GM12878 (cell line): ENCODE measurements around the gene TEX261. TPM values are rescaled to one million over a fixed set of nuclear protein-coding genes. Genes with fewer than 3 reads are reported as not detected.
A peak's percentile ranks its signal among the peaks of the same experiment; 100 is the strongest.

Source experiments
- BHLHE40 ChIP-seq, 2 experiments: fragments of 450-650 bp in 1 of 2; IDR thresholded peaks; 2 replicates each; pipeline ENCODE4 v1.6.1; 2011 to 2017; ENCODE audit warnings: low read depth in 2 of 2, borderline replicate concordance in 1 of 2, improper control_type of control experiment in 1 of 2, low read length in 1 of 2, mild to moderate bottlenecking in 1 of 2
- CHD2 ChIP-seq: IDR thresholded peaks from 2 replicates; pipeline ENCODE4 v1.6.1; 2011; ENCODE audit warnings: low read depth, low read length, improper control_type of control experiment, borderline replicate concordance
- CHD4 ChIP-seq: fragments of 200-600 bp; sonication (generic); IDR thresholded peaks from 2 replicates; pipeline ENCODE4 v1.6.1; 2016; ENCODE audit warnings: mild to moderate bottlenecking
- IKZF1 ChIP-seq: fragments of 450-650 bp; conservative IDR thresholded peaks from 2 replicates; pipeline ENCODE4 v1.6.1; 2017; ENCODE audit warnings: antibody characterized with exemption, mild to moderate bottlenecking
- MEF2A ChIP-seq: IDR thresholded peaks from 2 replicates; pipeline ENCODE4 v1.6.1; 2011; ENCODE audit warnings: low read depth, mild to moderate bottlenecking, low read length, moderate library complexity; ENCODE audit not compliant: insufficient read depth
- NBN ChIP-seq: fragments of 450-650 bp; IDR thresholded peaks from 2 replicates; pipeline ENCODE4 v1.6.1; 2016
- RUNX3 ChIP-seq: IDR thresholded peaks from 2 replicates; pipeline ENCODE4 v1.6.1; 2012; ENCODE audit warnings: low read length, inconsistent platforms
- SMAD5 ChIP-seq: IDR thresholded peaks from 2 replicates; pipeline ENCODE4 v1.6.1; 2016; ENCODE audit warnings: antibody characterized with exemption, low read depth
- SMARCA5 ChIP-seq: fragments of 450-650 bp; IDR thresholded peaks from 2 replicates; pipeline ENCODE4 v1.6.1; 2017; ENCODE audit warnings: mild to moderate bottlenecking
- SREBF2 ChIP-seq: IDR thresholded peaks from 2 replicates; pipeline ENCODE4 v1.6.1; 2012; ENCODE audit warnings: mild to moderate bottlenecking, low read length
- SRF ChIP-seq, 2 experiments: IDR thresholded peaks; 2 replicates each; pipeline ENCODE4 v1.6.1; 2011; ENCODE audit warnings: low read depth in 2 of 2, low read length in 2 of 2, mild to moderate bottlenecking in 1 of 2, moderate library complexity in 1 of 2
- ZNF274 ChIP-seq: IDR thresholded peaks from one replicate; pipeline ENCODE4 v1.8.0; 2011; ENCODE audit not compliant: insufficient read length, insufficient read depth
- polyA plus RNA-seq, 11 experiments: library from polyadenylated mRNA; depleted of rRNA in 4 of 11; unstranded in 6 of 11; stranded (reverse) in 5 of 11; fragments of >200 nt; fragmentation: Nextera tagmentation in 4 of 11; fragmentation: Illumina TruSeq in 1 of 11; extraction: Ambion mirVana in 4 of 11; extraction: Trizol in 1 of 11; gene quantifications; 1 replicate in 1 of 11; 2 replicates in 10 of 11; pipeline versions ENCODE4 v1.2.1 to v1.2.3, GENCODE V29; 2011 to 2016; ENCODE audit warnings: inconsistent platforms in 2 of 11, missing spikeins in 2 of 11, low read depth in 1 of 11
- total RNA-seq, 4 experiments: library from RNA; depleted of rRNA in 3 of 4; stranded (reverse); fragments of >200 nt in 3 of 4; fragmentation: Illumina TruSeq in 1 of 4; extraction: Trizol in 1 of 4; gene quantifications; 2 replicates each; pipeline versions ENCODE4 v1.2.1 to v1.2.3, GENCODE V29; 2013 to 2021
- TF ChIP-seq, protein P1 (sequence below): fragments of 450-650 bp; IDR thresholded peaks from 2 replicates; pipeline ENCODE4 v1.6.1; 2017; ENCODE audit warnings: mild to moderate bottlenecking, moderate library complexity
- TF ChIP-seq, protein P2 (sequence below), 3 experiments: IDR thresholded peaks in 2 of 3; conservative IDR thresholded peaks in 1 of 3; 2 replicates each; pipeline ENCODE4 v1.5.1; 2011; ENCODE audit warnings: low read depth in 3 of 3, low read length in 3 of 3, mild to moderate bottlenecking in 3 of 3, control low read depth in 2 of 3, moderate library complexity in 2 of 3, inconsistent platforms in 1 of 3, mixed read lengths in 1 of 3; ENCODE audit not compliant: control insufficient read depth in 2 of 3, insufficient read depth in 1 of 3; ENCODE audit errors: extremely low read depth in 1 of 3
- TF ChIP-seq, protein P3 (sequence below): fragments of 450-650 bp; formaldehyde crosslinking; IDR thresholded peaks from 2 replicates; pipeline ENCODE4 v1.5.0; 2022; ENCODE audit warnings: mild to moderate bottlenecking, missing genetic modification characterization
- TF ChIP-seq, protein P4 (sequence below): IDR thresholded peaks from 2 replicates; pipeline ENCODE4 v1.6.1; 2012; ENCODE audit warnings: low read length, inconsistent platforms
- TF ChIP-seq, protein P5 (sequence below): fragments of 450-650 bp; IDR thresholded peaks from 2 replicates; pipeline ENCODE4 v1.6.1; 2017; ENCODE audit warnings: borderline replicate concordance

Gene TEX261
- total and polyA plus RNA-seq, 10 of the 15 experiments (the other 5 are each of a cell fraction or from before 2014, with no cell fraction given) = 5.5 to 75.6 (median 40.3) TPM

DNA sequence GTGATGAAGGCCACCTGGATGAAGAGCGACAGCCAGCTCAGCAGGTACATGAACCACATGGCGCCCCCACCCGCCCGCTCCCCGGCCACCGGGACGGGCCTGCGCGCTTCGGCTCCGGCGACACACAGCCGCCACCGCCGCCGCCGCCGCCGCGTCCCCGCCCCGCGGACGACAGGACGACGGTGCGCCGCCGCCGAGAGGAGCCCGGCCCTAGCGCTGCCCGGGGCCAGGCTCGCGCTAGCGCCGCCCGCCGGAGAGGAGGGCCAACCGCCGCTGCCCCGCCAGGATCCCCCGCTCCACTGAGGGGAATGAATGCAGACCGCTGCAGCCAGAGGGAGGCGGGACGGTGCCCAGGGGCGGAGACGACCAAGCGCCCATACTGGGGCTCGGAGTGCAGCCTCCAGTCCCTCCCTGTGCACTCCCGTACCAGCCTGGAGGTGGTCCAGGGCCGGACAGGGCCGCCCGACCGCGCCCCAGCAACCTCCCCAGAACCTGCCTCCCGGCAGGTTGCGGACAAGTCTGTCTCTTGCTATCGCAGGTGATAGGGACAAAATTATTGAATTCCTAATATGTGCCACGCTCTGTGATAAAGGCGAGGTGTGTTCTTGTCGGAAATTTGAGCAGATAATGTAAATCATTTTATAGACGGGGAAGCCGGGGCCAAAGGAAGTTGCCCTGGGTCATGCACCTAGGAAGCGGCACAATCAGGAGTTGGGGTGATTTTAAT lies at the start of gene TEX261 (continued):
- TF ChIP-seq, protein P1, sequence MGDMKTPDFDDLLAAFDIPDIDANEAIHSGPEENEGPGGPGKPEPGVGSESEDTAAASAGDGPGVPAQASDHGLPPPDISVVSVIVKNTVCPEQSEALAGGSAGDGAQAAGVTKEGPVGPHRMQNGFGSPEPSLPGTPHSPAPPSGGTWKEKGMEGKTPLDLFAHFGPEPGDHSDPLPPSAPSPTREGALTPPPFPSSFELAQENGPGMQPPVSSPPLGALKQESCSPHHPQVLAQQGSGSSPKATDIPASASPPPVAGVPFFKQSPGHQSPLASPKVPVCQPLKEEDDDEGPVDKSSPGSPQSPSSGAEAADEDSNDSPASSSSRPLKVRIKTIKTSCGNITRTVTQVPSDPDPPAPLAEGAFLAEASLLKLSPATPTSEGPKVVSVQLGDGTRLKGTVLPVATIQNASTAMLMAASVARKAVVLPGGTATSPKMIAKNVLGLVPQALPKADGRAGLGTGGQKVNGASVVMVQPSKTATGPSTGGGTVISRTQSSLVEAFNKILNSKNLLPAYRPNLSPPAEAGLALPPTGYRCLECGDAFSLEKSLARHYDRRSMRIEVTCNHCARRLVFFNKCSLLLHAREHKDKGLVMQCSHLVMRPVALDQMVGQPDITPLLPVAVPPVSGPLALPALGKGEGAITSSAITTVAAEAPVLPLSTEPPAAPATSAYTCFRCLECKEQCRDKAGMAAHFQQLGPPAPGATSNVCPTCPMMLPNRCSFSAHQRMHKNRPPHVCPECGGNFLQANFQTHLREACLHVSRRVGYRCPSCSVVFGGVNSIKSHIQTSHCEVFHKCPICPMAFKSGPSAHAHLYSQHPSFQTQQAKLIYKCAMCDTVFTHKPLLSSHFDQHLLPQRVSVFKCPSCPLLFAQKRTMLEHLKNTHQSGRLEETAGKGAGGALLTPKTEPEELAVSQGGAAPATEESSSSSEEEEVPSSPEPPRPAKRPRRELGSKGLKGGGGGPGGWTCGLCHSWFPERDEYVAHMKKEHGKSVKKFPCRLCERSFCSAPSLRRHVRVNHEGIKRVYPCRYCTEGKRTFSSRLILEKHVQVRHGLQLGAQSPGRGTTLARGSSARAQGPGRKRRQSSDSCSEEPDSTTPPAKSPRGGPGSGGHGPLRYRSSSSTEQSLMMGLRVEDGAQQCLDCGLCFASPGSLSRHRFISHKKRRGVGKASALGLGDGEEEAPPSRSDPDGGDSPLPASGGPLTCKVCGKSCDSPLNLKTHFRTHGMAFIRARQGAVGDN = 0 out of 2 replicates have a peak, but pooled peaks have one; percentile 57
- TF ChIP-seq MEF2A (0 out of 2 replicates have a peak, but pooled peaks have one; percentile 17), SREBF2 (no peak), CHD2 (peak; percentile 53; the same call in 1 of the 2 replicates), BHLHE40 (IDR thresholded peaks at IDR 0.05; ENCODE audit: borderline replicate concordance in 1 of 2, low read depth in 2 of 2, low read length in 1 of 2) (peak in 1 of 2 experiments; percentile 75; a peak in 2 of 4 replicates), IKZF1 (peak; percentile 82), ZNF274 (no peak), SMARCA5 (peak; percentile 98), SMAD5 (no peak), SRF (IDR thresholded peaks at IDR 0.05; ENCODE audit: low read depth in 2 of 2, low read length in 2 of 2) (0 out of 4 replicates have a peak, but pooled peaks of 1 of the 2 experiments have one; percentile 35), CHD4 (no peak), RUNX3 (peak; percentile 48; the same call in 1 of the 2 replicates), NBN (0 out of 2 replicates have a peak, but pooled peaks have one; percentile 22)
- TF ChIP-seq, protein P2, sequence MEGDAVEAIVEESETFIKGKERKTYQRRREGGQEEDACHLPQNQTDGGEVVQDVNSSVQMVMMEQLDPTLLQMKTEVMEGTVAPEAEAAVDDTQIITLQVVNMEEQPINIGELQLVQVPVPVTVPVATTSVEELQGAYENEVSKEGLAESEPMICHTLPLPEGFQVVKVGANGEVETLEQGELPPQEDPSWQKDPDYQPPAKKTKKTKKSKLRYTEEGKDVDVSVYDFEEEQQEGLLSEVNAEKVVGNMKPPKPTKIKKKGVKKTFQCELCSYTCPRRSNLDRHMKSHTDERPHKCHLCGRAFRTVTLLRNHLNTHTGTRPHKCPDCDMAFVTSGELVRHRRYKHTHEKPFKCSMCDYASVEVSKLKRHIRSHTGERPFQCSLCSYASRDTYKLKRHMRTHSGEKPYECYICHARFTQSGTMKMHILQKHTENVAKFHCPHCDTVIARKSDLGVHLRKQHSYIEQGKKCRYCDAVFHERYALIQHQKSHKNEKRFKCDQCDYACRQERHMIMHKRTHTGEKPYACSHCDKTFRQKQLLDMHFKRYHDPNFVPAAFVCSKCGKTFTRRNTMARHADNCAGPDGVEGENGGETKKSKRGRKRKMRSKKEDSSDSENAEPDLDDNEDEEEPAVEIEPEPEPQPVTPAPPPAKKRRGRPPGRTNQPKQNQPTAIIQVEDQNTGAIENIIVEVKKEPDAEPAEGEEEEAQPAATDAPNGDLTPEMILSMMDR (IDR thresholded peaks at IDR 0.05 in 2 of 3, conservative IDR thresholded peaks at IDR 0.05 in 1 of 3; ENCODE audit: control insufficient read depth in 2 of 3, extremely low read depth in 1 of 3, insufficient read depth in 1 of 3, low read depth in 3 of 3, low read length in 3 of 3) = peak; percentile 73 to 90 (median 75); a peak in 5 of 6 replicates
- TF ChIP-seq, protein P3, sequence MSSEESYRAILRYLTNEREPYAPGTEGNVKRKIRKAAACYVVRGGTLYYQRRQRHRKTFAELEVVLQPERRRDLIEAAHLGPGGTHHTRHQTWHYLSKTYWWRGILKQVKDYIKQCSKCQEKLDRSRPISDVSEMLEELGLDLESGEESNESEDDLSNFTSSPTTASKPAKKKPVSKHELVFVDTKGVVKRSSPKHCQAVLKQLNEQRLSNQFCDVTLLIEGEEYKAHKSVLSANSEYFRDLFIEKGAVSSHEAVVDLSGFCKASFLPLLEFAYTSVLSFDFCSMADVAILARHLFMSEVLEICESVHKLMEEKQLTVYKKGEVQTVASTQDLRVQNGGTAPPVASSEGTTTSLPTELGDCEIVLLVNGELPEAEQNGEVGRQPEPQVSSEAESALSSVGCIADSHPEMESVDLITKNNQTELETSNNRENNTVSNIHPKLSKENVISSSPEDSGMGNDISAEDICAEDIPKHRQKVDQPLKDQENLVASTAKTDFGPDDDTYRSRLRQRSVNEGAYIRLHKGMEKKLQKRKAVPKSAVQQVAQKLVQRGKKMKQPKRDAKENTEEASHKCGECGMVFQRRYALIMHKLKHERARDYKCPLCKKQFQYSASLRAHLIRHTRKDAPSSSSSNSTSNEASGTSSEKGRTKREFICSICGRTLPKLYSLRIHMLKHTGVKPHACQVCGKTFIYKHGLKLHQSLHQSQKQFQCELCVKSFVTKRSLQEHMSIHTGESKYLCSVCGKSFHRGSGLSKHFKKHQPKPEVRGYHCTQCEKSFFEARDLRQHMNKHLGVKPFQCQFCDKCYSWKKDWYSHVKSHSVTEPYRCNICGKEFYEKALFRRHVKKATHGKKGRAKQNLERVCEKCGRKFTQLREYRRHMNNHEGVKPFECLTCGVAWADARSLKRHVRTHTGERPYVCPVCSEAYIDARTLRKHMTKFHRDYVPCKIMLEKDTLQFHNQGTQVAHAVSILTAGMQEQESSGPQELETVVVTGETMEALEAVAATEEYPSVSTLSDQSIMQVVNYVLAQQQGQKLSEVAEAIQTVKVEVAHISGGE (CRISPR knock-in tag) = no peak
- TF ChIP-seq, protein P4, sequence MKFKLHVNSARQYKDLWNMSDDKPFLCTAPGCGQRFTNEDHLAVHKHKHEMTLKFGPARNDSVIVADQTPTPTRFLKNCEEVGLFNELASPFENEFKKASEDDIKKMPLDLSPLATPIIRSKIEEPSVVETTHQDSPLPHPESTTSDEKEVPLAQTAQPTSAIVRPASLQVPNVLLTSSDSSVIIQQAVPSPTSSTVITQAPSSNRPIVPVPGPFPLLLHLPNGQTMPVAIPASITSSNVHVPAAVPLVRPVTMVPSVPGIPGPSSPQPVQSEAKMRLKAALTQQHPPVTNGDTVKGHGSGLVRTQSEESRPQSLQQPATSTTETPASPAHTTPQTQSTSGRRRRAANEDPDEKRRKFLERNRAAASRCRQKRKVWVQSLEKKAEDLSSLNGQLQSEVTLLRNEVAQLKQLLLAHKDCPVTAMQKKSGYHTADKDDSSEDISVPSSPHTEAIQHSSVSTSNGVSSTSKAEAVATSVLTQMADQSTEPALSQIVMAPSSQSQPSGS = no peak
- TF ChIP-seq, protein P5, sequence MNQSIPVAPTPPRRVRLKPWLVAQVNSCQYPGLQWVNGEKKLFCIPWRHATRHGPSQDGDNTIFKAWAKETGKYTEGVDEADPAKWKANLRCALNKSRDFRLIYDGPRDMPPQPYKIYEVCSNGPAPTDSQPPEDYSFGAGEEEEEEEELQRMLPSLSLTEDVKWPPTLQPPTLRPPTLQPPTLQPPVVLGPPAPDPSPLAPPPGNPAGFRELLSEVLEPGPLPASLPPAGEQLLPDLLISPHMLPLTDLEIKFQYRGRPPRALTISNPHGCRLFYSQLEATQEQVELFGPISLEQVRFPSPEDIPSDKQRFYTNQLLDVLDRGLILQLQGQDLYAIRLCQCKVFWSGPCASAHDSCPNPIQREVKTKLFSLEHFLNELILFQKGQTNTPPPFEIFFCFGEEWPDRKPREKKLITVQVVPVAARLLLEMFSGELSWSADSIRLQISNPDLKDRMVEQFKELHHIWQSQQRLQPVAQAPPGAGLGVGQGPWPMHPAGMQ = no peak
